Measurements from ENCODE around the gene MPDU1.

Gene MPDU1

DNA sequence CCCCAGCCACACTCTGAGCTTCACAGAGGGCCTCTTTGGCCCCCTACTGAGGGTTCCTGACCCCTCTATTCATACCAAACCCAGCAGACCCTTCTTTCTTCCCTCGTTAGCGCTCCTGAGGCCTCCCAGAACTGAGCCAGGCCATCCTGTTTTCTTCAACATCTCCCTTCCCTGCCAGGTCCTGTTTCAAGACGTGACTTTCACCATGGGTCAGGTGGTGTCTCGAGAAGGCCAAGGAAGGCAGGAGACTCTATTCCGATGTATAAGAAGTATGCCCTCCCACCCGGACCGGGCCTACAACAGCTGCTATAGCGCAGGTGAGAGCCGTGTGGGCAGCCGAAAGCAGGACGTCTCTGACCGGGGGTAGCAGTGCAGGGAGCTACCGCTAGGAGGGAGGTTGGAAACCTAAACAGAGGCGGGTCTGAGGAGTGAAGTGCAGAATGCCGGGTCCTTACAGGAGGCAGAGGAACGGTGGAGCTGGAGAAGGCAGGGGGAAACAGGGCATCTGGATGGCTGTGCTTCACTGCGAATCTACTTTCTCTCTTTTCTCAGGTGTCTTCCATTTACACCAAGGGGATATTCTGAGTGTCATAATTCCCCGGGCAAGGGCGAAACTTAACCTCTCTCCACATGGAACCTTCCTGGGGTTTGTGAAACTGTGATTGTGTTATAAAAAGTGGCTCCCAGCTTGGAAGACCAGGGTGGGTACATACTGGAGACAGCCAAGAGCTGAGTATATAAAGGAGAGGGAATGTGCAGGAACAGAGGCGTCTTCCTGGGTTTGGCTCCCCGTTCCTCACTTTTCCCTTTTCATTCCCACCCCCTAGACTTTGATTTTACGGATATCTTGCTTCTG, 23.3 kb upstream of the MPDU1 start:
- peak in 13 of 58 donors; percentile 16 to 48 (median 30) for DNase-seq

DNA sequence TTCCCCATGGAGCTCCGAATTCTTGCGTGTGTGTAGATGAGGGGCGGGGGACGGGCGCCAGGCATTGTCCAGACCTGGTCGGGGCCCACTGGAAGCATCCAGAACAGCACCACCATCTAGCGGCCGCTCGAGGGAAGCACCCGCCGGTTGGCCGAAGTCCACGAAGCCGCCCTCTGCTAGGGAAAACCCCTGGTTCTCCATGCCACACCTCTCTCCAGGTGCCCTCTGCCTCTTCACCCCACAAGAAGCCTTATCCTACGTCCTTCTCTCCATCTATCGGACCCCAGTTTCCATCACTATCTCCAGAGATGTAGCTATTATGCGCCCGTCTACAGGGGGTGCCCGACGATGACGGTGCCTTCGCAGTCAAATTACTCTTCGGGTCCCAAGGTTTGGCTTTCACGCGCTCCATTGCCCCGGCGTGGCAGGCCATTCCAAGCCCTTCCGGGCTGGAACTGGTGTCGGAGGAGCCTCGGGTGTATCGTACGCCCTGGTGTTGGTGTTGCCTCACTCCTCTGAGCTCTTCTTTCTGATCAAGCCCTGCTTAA, 22.6 kb upstream of the MPDU1 start:
- peak in 54 of 58 donors; percentile 31 to 92 (median 79) for DNase-seq

DNA sequence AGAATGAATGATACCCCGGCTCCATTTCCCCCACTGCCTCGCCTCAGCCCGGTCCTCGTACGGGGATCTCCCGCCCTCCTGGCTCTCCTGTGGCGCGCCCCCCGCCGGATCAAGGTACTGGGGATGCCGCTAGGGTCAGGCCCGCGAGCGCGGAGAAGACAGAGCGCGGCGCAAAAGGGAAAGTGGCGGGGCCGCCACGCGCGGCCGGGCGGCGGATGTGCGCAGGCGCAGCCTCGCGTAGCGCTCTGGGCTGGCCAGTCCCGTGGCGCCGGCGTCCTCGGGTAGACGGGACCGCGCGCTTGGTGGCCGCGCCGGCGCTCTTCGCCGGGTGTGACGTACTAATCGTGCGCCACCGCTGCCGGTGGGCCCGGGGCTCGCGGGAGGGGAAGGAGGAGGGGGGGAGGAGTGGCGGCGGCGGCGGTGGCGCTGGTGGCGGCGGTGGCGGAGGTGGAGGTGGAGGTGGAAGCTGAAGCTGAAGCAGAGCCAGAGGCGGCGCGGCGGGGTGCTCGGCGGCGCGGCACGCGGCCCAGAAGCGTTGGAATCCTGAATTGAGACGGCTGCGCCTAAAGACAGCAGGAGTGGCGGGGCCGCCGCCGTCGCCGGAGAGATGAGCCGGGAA, 22.0 kb upstream of the MPDU1 start, which contains the start of gene SENP3:
SENP3 (plus strand) TSS at position 331 of the 619 bp plus-strand sequence. CDS start 1,158 bp downstream, outside the sequence.
- DNase-seq, result peak in 55 of 58 donors; percentile 28 to 92 (median 83)

DNA sequence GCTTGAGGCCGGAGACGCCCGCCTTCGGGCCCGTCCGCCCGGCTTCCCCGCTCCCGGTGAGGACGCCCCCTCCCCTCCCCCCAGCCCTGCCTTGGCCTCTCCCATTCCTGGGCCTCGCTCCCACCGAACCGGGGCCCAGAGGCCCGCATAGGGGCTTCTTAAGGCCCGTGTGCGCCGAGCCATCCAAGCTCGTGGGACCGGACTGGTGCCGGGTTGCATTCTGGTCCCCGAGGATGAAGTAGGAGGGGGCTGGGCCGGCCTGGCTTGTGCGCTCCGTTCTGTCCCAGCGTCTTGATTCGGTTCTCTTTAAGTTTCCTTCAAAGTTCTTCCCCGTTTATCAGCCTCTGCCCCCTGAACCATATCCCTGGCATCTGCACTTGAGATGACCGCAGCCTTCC, 21.4 kb upstream of the MPDU1 start:
- DNase-seq, result no peak

DNA sequence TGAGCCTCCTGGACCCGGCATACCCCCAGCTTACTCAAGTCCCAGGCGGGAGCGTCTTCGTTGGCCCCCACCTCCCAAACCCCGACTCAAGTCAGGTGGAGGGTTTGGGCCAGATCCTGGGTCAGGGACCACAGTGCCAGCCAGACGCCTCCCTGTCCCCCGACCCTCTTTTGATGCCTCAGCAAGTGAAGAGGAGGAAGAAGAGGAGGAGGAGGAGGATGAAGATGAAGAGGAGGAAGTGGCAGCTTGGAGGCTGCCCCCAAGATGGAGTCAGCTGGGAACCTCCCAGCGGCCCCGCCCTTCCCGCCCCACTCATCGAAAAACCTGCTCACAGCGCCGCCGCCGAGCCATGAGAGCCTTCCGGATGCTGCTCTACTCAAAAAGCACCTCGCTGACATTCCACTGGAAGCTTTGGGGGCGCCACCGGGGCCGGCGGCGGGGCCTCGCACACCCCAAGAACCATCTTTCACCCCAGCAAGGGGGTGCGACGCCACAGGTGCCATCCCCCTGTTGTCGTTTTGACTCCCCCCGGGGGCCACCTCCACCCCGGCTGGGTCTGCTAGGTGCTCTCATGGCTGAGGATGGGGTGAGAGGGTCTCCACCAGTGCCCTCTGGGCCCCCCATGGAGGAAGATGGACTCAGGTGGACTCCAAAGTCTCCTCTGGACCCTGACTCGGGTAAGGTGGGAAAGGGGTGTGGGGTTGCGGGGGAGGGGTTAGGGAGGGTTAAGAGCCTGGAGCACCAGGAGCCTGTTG, 20.4 kb upstream of the MPDU1 start:
- DNase-seq, result no peak

DNA sequence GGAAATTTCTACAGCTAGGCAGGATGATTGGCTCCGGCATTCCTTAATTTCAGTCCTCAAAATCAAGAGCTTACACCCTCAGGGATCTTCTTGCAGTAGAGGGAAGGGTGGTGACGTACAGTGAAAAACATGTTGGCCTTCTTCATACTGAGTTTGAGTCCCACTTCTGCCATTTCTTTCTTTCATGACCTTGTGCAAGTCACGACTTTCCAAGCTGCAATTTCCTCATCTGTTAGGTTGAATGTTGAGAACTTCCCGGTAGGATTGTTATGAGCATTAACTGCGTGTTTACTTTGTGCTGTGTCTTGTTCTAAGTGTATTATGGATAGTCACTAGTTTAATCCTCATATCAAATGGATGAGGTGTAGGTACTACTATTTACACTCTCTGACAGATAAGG, 14.1 kb upstream of the MPDU1 start:
- DNase-seq, result no peak

DNA sequence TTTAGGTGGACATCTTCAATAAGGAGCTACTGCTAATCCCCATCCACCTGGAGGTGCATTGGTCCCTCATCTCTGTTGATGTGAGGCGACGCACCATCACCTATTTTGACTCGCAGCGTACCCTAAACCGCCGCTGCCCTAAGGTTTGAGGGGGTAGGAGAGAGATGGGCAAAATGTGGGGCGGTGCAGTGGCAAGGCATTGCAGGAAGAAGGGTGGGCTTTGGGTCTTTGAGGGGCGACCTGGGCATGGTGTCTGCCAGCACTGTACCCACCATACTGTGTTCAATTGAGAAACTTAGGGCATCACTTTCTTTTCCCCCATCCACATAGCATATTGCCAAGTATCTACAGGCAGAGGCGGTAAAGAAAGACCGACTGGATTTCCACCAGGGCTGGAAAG, 13.3 kb upstream of the MPDU1 start:
- no peak for DNase-seq

DNA sequence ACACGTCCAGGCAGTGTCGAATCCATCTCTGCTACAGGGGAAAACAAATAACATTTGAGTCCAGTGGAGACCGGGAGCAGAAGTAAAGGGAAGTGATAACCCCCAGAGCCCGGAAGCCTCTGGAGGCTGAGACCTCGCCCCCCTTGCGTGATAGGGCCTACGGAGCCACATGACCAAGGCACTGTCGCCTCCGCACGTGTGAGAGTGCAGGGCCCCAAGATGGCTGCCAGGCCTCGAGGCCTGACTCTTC, 11.4 kb upstream of the MPDU1 start:
- no peak for DNase-seq

DNA sequence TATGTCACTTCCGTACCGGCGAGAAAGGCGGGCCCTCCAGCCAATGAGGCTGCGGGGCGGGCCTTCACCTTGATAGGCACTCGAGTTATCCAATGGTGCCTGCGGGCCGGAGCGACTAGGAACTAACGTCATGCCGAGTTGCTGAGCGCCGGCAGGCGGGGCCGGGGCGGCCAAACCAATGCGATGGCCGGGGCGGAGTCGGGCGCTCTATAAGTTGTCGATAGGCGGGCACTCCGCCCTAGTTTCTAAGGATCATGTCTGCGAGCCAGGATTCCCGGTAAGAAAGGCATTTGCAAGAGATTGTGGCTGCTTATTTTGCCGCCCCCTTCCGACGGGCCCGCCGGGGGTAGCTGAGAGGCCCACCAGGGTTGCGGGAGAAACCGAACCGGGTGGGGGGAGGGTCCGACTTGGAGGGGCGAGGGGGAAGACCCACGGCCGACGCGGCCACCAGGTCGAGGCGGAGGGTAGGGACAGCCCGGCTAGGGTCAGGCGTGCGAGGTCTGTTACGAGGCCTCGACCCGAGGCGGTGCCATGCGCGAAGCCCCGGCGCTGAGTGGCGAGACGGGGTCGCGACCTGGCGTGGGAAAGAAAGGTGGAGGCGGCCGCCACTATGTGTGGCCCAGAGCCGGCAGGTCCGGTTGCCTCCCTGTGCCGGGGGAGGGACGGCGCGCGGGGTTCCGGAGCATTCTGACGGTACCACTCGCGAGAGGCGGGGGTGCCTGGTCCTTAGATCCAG, 10.9 kb upstream of the MPDU1 start:
- DNase-seq, result peak; percentile 88 to 100 (median 100)

DNA sequence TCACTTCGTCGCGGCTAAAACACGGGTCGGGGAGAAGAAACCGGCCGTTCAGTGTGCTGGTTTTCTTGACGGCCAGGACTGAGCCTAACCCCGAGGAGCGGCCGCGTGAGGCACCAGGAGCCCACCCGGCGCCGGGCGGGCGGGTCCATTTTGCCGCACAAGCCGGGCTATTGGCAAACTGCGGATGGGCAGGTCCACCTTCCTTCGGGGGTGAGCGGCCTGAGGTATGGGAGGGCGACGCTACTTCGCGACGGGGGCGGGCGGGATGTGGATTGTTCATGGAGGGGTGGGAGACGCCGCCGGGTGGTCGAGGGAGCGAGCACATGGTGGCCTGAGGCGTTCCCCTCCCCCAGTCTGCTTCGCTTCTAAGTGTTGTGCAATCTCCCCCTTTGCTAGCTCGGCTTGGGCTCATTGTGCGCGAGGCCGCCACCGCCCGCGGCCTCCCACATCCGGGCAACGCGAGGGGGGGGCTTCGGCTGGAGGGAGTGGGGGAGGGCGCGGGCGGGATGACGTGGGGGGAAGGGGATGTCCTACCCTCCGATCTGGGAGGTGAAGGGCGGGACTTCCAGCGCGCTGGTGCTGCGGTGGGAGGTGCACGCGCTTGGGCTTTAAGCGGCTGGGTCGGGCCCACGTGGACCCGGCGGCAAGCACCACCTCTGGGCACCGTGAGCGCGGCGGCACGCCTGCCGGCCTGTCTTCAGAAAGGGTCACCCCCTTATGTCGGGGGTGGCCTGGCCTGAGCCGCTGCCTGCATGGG, 10.2 kb upstream of the MPDU1 start:
- peak in 56 of 58 donors; percentile 44 to 92 (median 84) for DNase-seq

DNA sequence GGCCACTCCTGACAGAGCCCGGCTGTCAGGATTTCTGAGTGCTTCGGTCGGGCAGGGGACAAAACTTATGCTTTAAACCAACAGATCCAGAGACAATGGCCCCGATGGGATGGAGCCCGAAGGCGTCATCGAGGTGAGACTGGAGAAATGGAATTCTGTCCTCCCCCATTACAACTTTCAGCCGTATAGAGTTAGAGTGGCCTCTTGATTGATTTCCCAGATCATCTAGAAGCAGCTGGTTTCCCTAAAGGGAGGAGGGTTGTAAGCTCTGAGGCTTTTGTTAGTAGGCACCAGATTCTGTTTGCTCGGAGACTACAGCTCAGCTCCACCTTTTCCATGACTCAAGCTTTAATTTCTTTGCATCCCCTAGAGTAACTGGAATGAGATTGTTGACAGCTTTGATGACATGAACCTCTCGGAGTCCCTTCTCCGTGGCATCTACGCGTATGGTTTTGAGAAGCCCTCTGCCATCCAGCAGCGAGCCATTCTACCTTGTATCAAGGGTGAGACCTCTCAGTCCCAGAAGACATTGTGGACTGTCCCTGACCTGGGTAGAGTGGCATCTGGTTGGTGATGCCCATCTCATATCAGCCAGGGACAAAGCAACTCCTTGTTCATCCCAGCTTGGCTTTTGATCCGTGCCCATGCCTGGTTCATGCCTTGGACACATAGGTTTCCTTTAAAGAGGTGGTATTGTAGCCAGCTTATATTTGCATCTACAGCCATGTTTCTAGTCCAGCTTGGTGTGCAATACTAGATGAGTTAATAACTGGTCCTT, 9.3 kb upstream of the MPDU1 start:
- DNase-seq, result no peak

DNA sequence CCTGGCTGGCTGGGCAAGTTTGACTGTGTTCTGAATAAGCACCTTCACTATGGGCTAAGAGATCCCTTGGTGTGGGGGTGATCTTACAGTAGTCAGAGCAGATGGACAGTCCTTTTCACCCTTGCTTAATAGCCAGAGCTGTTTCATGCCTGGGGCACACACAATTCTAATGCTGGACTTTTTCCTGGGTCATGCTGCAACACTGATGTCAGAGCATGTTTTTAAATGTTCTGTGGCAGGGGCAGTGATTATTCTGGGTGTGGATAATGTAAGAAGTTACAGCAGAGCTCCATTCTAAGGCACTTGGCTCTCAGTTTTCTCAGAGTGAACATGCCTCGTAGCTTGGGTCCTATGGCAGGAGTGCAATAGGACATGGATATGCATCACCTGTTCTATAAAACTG, 8.2 kb upstream of the MPDU1 start:
- DNase-seq, result no peak

DNA sequence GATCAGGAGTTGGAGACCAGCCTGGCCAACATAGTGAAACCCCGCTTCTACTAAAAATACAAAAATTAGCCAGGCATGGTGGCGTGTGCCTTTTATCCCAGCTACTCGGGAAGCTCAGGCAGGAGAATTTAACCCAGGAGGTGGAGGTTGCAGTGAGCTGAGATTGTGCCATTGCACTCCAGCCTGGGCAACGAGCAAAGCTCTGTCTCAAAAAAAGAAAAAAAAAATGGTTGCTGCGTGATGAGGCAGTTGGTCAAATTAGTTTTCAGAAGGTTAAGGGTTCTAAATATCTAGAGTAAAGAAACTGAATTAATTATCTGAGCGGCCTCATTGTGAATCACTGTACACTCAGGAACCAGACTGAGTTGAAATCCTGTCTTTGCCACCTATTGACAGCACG, 7.7 kb upstream of the MPDU1 start:
- DNase-seq, result no peak

DNA sequence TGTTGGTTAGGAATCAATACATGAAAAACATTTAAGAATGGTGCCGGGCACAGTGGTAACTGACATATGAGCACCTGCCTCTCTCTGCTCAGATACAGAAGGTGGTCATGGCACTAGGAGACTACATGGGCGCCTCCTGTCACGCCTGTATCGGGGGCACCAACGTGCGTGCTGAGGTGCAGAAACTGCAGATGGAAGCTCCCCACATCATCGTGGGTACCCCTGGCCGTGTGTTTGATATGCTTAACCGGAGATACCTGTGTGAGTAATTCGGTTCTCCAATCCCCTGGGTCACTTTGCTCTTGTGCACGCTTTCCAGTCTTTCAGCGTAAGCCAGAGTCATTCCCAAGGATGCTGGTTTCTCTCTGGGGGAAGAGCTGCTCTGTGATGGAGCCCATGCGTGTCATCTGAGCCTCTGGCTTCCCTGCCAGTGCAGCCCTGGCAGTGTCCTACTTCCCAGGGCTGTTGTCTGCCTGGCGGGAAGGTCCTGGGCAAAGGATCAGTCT, 7.2 kb upstream of the MPDU1 start:
- DNase-seq, result peak in 1 of 58 donors; percentile 23

DNA sequence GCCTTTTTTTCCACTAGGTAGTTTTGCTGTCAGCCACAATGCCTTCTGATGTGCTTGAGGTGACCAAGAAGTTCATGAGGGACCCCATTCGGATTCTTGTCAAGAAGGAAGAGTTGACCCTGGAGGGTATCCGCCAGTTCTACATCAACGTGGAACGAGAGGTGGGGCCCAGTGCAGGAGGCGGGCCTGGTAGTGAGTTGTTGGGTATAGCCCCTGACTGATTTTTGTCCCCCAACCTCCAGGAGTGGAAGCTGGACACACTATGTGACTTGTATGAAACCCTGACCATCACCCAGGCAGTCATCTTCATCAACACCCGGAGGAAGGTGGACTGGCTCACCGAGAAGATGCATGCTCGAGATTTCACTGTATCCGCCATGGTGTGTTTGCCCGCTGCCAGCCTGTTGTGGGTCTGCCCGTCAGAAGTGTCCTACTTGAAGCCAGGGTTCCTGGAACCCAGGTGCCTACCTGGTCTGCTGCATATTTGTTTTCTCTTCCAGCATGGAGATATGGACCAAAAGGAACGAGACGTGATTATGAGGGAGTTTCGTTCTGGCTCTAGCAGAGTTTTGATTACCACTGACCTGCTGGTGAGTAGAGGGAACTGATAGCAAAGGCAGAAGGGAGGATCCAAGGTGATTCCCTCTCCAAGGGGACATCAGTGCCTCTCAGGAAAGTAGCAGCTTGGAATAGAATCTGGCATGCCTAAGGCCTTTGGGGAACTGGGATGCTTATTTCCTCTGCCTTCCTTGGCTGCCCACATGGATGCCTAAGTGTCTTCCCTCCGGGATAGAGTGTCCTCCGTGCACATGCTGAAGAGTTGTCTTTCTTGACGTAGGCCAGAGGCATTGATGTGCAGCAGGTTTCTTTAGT, 6.1 kb upstream of the MPDU1 start:
- DNase-seq, result no peak

DNA sequence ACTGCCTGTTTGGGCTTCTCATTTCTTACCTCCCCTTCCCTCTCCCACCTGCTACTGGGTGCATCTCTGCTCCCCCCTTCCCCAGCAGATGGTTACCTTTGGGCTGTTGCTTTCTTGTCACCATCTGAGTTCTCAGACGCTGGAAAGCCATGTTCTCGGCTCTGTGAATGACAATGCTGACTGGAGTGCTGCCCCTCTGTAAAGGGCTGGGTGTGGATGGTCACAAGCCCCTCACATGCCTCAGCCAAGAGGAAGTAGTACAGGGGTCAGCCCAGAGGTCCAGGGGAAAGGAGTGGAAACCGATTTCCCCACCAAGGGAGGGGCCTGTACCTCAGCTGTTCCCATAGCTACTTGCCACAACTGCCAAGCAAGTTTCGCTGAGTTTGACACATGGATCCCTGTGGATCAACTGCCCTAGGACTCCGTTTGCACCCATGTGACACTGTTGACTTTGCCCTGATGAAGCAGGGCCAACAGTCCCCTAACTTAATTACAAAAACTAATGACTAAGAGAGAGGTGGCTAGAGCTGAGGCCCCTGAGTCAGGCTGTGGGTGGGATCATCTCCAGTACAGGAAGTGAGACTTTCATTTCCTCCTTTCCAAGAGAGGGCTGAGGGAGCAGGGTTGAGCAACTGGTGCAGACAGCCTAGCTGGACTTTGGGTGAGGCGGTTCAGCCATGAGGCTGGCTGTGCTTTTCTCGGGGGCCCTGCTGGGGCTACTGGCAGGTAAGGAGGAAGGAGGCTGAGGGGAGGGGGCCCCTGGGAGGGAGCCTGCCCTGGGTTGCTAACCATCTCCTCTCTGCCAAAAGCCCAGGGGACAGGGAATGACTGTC, 4.4 kb upstream of the MPDU1 start, which contains the start of gene CD68:
CD68 (plus strand) TSS at position 638 of the 833 bp plus-strand sequence; CDS start at position 678, 40 bp downstream.
- peak in 17 of 58 donors; percentile 9 to 75 (median 55) for DNase-seq
